Epidermal melanocyte (primary cell): ENCODE measurements around the gene CREG2.
A peak's percentile ranks its signal among the peaks of the same experiment; 100 is the strongest.

Experiments
- DNase-seq: peaks from one replicate; pipeline ENCODE4 v3.0.0; 2011; ENCODE audit warnings: low spot score; ENCODE audit not compliant: insufficient read length

Gene CREG2

GRCh38 chr2:101410114-101410513, 22.8 kb upstream of the CREG2 start:
- DNase-seq = no peak

DNA sequence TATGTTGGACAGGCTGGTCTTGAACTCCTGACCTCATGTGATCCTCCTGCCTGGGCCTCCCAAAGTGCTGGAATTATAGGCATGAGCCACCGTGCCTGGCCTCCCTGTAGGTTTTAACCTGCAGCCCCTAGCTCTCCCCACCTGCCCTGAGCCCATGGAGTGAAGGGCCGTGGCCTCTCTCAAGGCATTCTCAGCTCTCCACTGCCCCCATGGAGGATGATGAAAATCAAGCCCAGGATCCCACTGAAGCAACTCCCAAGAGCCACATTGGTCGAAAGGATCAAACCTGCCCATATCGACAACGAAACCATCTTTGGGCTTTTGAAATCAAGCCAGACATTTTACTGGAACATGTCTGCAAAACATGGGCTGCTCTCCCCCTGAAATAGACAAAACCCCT, 22.4 kb upstream of the CREG2 start:
- DNase-seq = no peak

- DNase-seq = no peak
Observed at GRCh38 chr2:101408925-101409324, 21.6 kb upstream of the CREG2 start.

- DNase-seq = no peak
Observed at GRCh38 chr2:101405351-101405899, 18.1 kb upstream of the CREG2 start.

- no peak for DNase-seq
Observed at GRCh38 chr2:101403745-101404144, 16.4 kb upstream of the CREG2 start.

- no peak for DNase-seq
Observed at GRCh38 chr2:101402630-101403029, 15.3 kb upstream of the CREG2 start.

GRCh38 chr2:101401906-101402305, 14.6 kb upstream of the CREG2 start:
- no peak for DNase-seq

GRCh38 chr2:101401326-101401665, 14.0 kb upstream of the CREG2 start:
- DNase-seq = no peak

- DNase-seq = no peak
Observed at GRCh38 chr2:101400506-101401325, 13.4 kb upstream of the CREG2 start.

DNA sequence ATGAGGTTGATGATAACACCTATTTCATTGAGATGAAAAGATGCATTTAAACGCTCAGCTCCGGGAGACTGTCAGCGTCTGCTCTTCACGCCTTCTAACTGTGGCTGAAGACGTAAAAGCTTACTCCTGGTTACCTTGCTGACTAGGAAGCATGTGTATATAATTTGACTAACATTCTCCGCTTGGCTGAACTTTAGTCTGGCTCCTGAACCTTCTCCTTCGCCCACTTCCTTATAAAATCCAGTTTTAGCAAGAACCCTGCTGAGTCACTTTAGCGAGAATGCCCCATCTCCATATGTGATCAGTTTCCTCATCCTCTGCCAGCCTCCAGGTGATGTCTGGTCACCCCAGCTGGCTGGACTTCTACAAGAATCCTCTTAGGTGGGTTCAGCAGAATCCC, 12.7 kb upstream of the CREG2 start:
- DNase-seq = no peak

- DNase-seq = no peak
Observed at GRCh38 chr2:101399021-101399799, 11.9 kb upstream of the CREG2 start.

- DNase-seq = no peak
Observed at GRCh38 chr2:101398116-101398821, 11.0 kb upstream of the CREG2 start.

DNA sequence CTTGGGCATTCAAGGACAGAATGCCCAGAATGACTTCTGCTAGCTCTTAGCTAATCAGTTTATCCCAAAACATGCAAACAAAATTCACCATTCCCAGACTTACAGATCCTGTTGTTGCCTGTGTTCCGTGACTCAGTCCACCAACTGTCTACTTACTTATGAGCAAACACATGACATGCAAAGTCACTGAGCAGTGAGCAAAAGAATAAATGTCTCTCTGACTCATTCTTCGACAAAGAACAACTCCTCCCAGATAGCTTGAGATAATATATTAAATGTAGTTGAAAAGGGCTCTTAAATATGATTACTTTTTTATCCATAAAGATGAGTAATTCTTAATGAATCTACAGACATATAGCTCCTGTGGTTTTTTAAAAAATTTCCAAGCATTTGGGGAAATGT, 9.0 kb upstream of the CREG2 start:
- peak; percentile 40 for DNase-seq

- DNase-seq = no peak
Observed at GRCh38 chr2:101395545-101396315, 8.4 kb upstream of the CREG2 start.

DNA sequence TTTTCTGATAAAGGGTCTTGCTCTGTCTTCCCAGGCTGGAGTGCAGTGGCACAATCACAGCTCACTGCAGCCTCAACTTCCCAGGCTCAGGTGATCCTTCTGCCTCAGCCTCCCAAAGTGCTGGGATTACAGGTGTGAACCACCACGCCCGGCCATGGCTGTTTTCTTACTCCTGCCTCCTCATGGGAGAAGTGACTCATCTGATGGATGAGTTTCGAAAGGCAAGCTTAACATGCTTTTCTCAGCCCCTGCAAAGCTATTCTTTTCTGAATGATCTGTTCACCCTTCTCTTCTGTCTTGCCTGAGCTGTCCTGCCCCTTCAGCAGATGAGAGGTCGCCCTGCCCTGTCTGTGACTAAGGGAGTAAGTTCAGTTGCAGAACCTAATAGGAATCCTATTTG, 929 bp upstream of the CREG2 start:
- DNase-seq = no peak

GRCh38 chr2:101386599-101387150, 628 bp downstream of the CREG2 start:
- DNase-seq = no peak

- no peak for DNase-seq
Observed at GRCh38 chr2:101383016-101383541, 4.2 kb downstream of the CREG2 start.

DNA sequence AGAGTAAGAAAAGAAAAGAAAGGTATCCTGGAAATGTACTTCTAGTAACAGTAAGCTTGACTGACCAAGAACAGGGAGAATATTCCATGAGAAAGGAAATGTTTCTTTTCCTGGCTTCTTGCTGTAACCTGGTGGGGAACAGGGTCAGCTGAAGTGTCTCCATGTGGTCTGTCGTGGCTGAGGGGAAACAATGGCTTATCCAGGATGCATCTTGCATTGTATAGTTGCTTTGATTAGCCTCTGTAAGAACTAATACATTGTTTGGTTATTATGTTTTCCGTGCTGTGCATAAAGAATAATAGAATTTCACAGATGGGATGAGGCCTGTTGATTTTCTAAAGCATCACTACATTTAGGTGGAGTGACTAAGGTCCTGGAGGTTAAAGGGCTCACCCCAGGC, 4.9 kb downstream of the CREG2 start:
- DNase-seq = no peak

DNA sequence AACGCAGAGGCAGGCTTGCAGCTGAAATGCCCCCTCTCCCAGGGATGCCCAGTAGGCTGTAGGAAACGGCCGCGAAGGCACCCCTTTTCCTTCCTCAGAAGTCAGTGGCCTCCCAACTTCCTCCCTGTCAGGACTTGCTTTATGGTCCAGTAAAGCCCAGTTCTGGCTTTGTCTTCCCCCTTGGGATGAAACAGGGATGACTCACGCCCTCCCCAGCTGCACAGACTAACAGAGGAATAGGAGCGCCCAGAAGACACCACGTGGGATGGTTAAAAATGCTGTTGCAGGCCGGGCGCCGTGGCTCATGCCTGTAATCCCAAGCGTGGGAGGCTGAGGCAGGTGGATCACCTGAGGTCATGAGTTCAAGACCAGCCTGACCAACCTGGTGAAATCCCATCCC, 6.9 kb downstream of the CREG2 start:
- no peak for DNase-seq

GRCh38 chr2:101379091-101379490, 8.2 kb downstream of the CREG2 start:
- no peak for DNase-seq

DNA sequence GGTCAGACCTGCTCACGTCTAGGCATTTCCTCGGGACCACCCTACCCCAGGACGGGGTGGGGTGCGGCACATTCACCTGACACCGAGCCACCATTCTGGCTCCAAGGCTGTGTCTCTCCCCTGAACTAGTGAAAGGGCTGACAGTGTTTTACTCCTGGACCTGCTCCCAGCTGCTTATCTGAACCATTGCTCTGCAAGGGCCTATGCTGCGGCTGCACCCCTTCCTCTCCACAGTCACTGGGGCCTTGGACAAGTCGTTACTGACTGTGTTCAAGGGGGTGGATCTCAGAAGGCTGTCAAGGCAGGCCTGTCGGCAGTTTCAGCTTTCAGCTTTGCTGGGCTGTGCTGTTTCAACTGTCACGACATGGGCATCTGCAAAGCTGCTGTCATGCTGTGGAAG, 11.7 kb downstream of the CREG2 start:
- DNase-seq = no peak
